SK-N-SH (cell line): Measurements from ENCODE around the gene SF3B6. TPM values are rescaled to one million over a fixed set of nuclear protein-coding genes. Genes with fewer than 3 reads are reported as not detected.
"Not testable (repeated sequence)": the region's sequence is repeated elsewhere in the genome, so short reads cannot be mapped to it uniquely, and the experiment has no call there.

ENCODE experiments used
- CTCF ChIA-PET: fragments of 300-600, 350-600 bp; formaldehyde crosslinking; extraction: SDS; loops from one replicate; lab custom pipeline; 2021; lab: Yijun Ruan, JAX
- POLR2A ChIA-PET: fragments of 350-600 bp; sonication (Branson Sonifier 250); formaldehyde crosslinking; extraction: SDS; loops from one replicate; lab custom pipeline; 2020; ENCODE audit warnings: antibody characterized with exemption, inconsistent platforms; lab: Yijun Ruan, JAX
- DNase-seq: peaks from one replicate; pipeline ENCODE4 v3.0.0; 2012
- H2AFZ ChIP-seq: fragments of 200-600 bp; sonication (generic); 2 replicates; pipeline ENCODE4 v1.8.1; 2016; ENCODE audit warnings: antibody characterized with exemption, mild to moderate bottlenecking, low read depth
- H3F3A ChIP-seq: fragments of 200-600 bp; sonication (generic); replicated peaks from 2 replicates; pipeline ENCODE3; 2016; ENCODE audit warnings: antibody characterized with exemption, mild to moderate bottlenecking; ENCODE audit not compliant: insufficient read depth
- H3K27ac ChIP-seq, 2 experiments: fragments of 200-500 bp in 1 of 2; fragments of 200-600 bp in 1 of 2; sonication (Bioruptor generic) in 1 of 2; sonication (generic), shearing (Covaris generic) in 1 of 2; 2 replicates each; pipeline versions ENCODE4 v1.5.1 to v1.6.1; 2014 to 2016; ENCODE audit warnings: low read depth in 2 of 2, inconsistent platforms in 1 of 2, low read length in 1 of 2, mild to moderate bottlenecking in 1 of 2, mixed read lengths in 1 of 2
- H3K27me3 ChIP-seq: fragments of 200-600 bp; sonication (generic), shearing (Covaris generic); 2 replicates; pipeline ENCODE4 v1.6.1; 2016; ENCODE audit warnings: mixed run types; ENCODE audit not compliant: insufficient read depth
- H3K36me3 ChIP-seq, 2 experiments: fragments of 200-500 bp in 1 of 2; fragments of 200-600 bp in 1 of 2; sonication (Bioruptor generic) in 1 of 2; sonication (generic) in 1 of 2; replicated peaks in 1 of 2; 2 replicates each; pipeline versions ENCODE3 to v1.5.1; 2014 to 2016; ENCODE audit warnings: low read length in 1 of 2, mild to moderate bottlenecking in 1 of 2; ENCODE audit not compliant: insufficient read depth in 2 of 2, control insufficient read depth in 1 of 2
- H3K4me1 ChIP-seq, 2 experiments: fragments of 200-500 bp in 1 of 2; fragments of 200-600 bp in 1 of 2; sonication (Bioruptor generic) in 1 of 2; sonication (generic), shearing (Covaris generic) in 1 of 2; 2 replicates each; pipeline versions ENCODE4 v1.5.1 to v1.6.1; 2014 to 2016; ENCODE audit warnings: low read depth in 1 of 2, low read length in 1 of 2, mixed run types in 1 of 2; ENCODE audit not compliant: insufficient read depth in 2 of 2, control insufficient read depth in 1 of 2
- H3K4me2 ChIP-seq: fragments of 200-600 bp; sonication (generic), shearing (Covaris generic); 2 replicates; pipeline ENCODE4 v1.6.1; 2017; ENCODE audit warnings: mixed run types
- H3K4me3 ChIP-seq, 2 experiments: fragments of 200-500 bp in 1 of 2; fragments of 200-600 bp in 1 of 2; sonication (Bioruptor generic) in 1 of 2; sonication (generic), shearing (Covaris generic) in 1 of 2; 2 replicates each; pipeline versions ENCODE4 v1.5.1 to v1.8.1; 2014 to 2016; ENCODE audit warnings: low read depth in 2 of 2, inconsistent platforms in 1 of 2, low read length in 1 of 2, mild to moderate bottlenecking in 1 of 2, mixed read lengths in 1 of 2, moderate library complexity in 1 of 2
- H3K79me2 ChIP-seq: fragments of 200-600 bp; sonication (generic); 2 replicates; pipeline ENCODE4 v1.8.1; 2017; ENCODE audit warnings: mild to moderate bottlenecking; ENCODE audit not compliant: insufficient read depth
- H3K9ac ChIP-seq: fragments of 200-600 bp; sonication (generic); 2 replicates; pipeline ENCODE4 v1.6.1; 2017; ENCODE audit warnings: mixed run types
- H3K9me2 ChIP-seq: fragments of 200-600 bp; sonication (generic); 2 replicates; pipeline ENCODE4 v1.6.1; 2017; ENCODE audit warnings: mixed run types
- H3K9me3 ChIP-seq: fragments of 200-600 bp; sonication (generic); 2 replicates; pipeline ENCODE4 v1.6.1; 2017; ENCODE audit warnings: mixed run types, mild to moderate bottlenecking, moderate library complexity
- H4K20me1 ChIP-seq: fragments of 200-600 bp; sonication (generic); 2 replicates; pipeline ENCODE4 v1.6.1; 2017; ENCODE audit warnings: mild to moderate bottlenecking, mixed run types; ENCODE audit not compliant: insufficient read depth
- EP300 ChIP-seq, 2 experiments: IDR thresholded peaks; 2 replicates each; pipeline versions ENCODE4 v1.4.0 to v1.6.1; 2012; ENCODE audit warnings: borderline replicate concordance in 1 of 2, low read depth in 1 of 2, low read length in 1 of 2
- EZH2phosphoT487 ChIP-seq: fragments of 200-600 bp; sonication (generic); IDR thresholded peaks from 2 replicates; pipeline ENCODE4 v1.6.1; 2017; ENCODE audit warnings: low read depth, mixed run types, mild to moderate bottlenecking, antibody characterized with exemption, moderate library complexity, borderline replicate concordance
- PBX3 ChIP-seq: IDR thresholded peaks from 2 replicates; pipeline ENCODE4; 2012
- RCOR1 ChIP-seq: fragments of 150-350 bp; IDR thresholded peaks from 2 replicates; pipeline ENCODE4 v1.6.1; 2017; ENCODE audit warnings: antibody characterized with exemption, low read length
- REST ChIP-seq: IDR thresholded peaks from 2 replicates; pipeline ENCODE4 v1.6.1; 2012; ENCODE audit warnings: mild to moderate bottlenecking, low read depth, low read length, moderate library complexity
- TEAD4 ChIP-seq: IDR thresholded peaks from 2 replicates; pipeline ENCODE4 v1.4.0; 2012; ENCODE audit warnings: mild to moderate bottlenecking, borderline replicate concordance; ENCODE audit not compliant: insufficient read depth
- WGBS: methylation state at CpG from one replicate; pipeline ENCODE4 v1.1.6; 2017; ENCODE audit warnings: low lambda C conversion rate; 5-methylcytosine and 5-hydroxymethylcytosine counted together
- polyA plus RNA-seq, 3 experiments: library from polyadenylated mRNA; depleted of rRNA; stranded (reverse); fragments of >200 nt; gene quantifications; 2 replicates each; pipeline ENCODE4 v1.2.3, GENCODE V29; 2012

Gene SF3B6
- polyA plus RNA-seq, 1 of the 3 experiments (the other 2 are of a cell fraction), result 275 TPM

GRCh38 chr2:24102677-24103076 is 26.6 kb upstream of the SF3B6 start:
- DNase-seq, result no peak
- ChIA-PET POLR2A (interaction anchor here (0.6 kb wide), 1 partner anchor 18 kb away, joined by 3 read pairs; the partner anchor contains the start of gene TP53I3), CTCF (interaction anchor here (1.1 to 5.5 kb wide), 3 partner anchors 16 to 78 kb away, joined by 3 to 38 read pairs (median 3); partner anchors contain the start of gene TP53I3)
- Histone ChIP-seq H3K4me3 (no peak overlapping the region), H3K79me2 (no peaks in the 10 kb centered on the region), H3K9me2 (no peaks in the 10 kb centered on the region), H4K20me1 (no peaks in the 10 kb centered on the region), H3K9ac (no peak overlapping the region), H3K9me3 (peaks cover 8% of the 10 kb centered on the region; the same call in 1 of the 2 replicates), H3F3A (no peaks in the 10 kb centered on the region), H3K27ac (no peak overlapping the region), H3K4me2 (no peak overlapping the region), H3K36me3 (peaks cover 0 to 3% of the 10 kb centered on the region in 2 experiments), H3K27me3 (no peaks in the 10 kb centered on the region), H3K4me1 (peaks cover 0 to 11% of the 10 kb centered on the region in 2 experiments; a peak in 2 of 4 replicates), H2AFZ (no peak overlapping the region)
- 27% methylated on average over 1 of the region's 1 CpG for WGBS
- no peak for TF ChIP-seq REST
- 0 out of 2 replicates have a peak, but pooled peaks have one; percentile 14 for TF ChIP-seq TEAD4
- peak in 1 of 2 experiments; percentile 72; a peak in 2 of 4 replicates for TF ChIP-seq EP300 (IDR thresholded peaks at IDR 0.05; ENCODE audit: borderline replicate concordance in 1 of 2, low read depth in 1 of 2, low read length in 1 of 2)
- TF ChIP-seq RCOR1, result peak; percentile 45; the same call in 1 of the 2 replicates
- TF ChIP-seq EZH2phosphoT487, result no peak

- 42% methylated on average over 2 of the region's 2 CpGs for WGBS
- Histone ChIP-seq H3K4me1 (peaks cover 0 to 11% of the 10 kb centered on the region in 2 experiments; a peak in 2 of 4 replicates), H3K9me3 (peaks cover 7% of the 10 kb centered on the region; the same call in 1 of the 2 replicates), H3K9ac (no peak overlapping the region), H3K79me2 (no peaks in the 10 kb centered on the region), H2AFZ (no peak overlapping the region), H3F3A (no peaks in the 10 kb centered on the region), H3K4me3 (no peak overlapping the region), H3K4me2 (no peak overlapping the region), H3K36me3 (peaks cover 0 to 3% of the 10 kb centered on the region in 2 experiments), H3K27me3 (no peaks in the 10 kb centered on the region), H3K9me2 (no peaks in the 10 kb centered on the region), H3K27ac (no peak overlapping the region), H4K20me1 (no peaks in the 10 kb centered on the region)
- TF ChIP-seq PBX3, result 0 out of 2 replicates have a peak, but pooled peaks have one; percentile 9
- no peak for TF ChIP-seq REST
- ChIA-PET POLR2A (interaction anchor here (0.8 kb wide), 1 partner anchor 18 kb away, joined by 3 read pairs; the partner anchor contains the start of gene TP53I3), CTCF (interaction anchor here (1.1 to 5.5 kb wide), 2 partner anchors 18 to 79 kb away, joined by 3 to 38 read pairs; partner anchors contain the start of gene TP53I3)
- no peak for DNase-seq
Observed at GRCh38 chr2:24101992-24102391, 25.9 kb upstream of the SF3B6 start.

GRCh38 chr2:24100732-24101131 is 24.6 kb upstream of the SF3B6 start:
- 91% methylated on average over 2 of the region's 2 CpGs for WGBS
- POLR2A ChIA-PET, DNase-seq: not testable (repeated sequence)

More at GRCh38 chr2:24100732-24101131, 24.6 kb upstream of the SF3B6 start:
- H3K36me3 ChIP-seq, H3K9ac ChIP-seq, H3K27ac ChIP-seq, H3K4me2 ChIP-seq, H2AFZ ChIP-seq, H3K9me3 ChIP-seq, H3F3A ChIP-seq, H3K27me3 ChIP-seq, H4K20me1 ChIP-seq, H3K79me2 ChIP-seq, H3K4me3 ChIP-seq, H3K9me2 ChIP-seq: not testable (repeated sequence)
- H3K4me1 ChIP-seq, result peaks cover 0 to 11% of the 10 kb centered on the region in 2 experiments; a peak in 2 of 4 replicates
- CTCF ChIA-PET, result interaction anchor here (1.1 kb wide), 1 partner anchor 276 kb away, joined by 3 read pairs; no protein-coding TSS in a partner anchor
